K562 (cell line): Measurements from ENCODE around the gene NDUFAB1. TPM values are rescaled to one million over a fixed set of nuclear protein-coding genes. Genes with fewer than 3 reads are reported as not detected.
A peak's percentile ranks its signal among the peaks of the same experiment; 100 is the strongest.

ENCODE experiments used
- DACH1 ChIP-seq: fragments of 450-650 bp; IDR thresholded peaks from 2 replicates; pipeline ENCODE4 v1.6.1; 2018; ENCODE audit not compliant: partially characterized antibody
- E2F3 ChIP-seq: fragments of 250-450 bp; sonication (Bioruptor Pico); IDR thresholded peaks from 2 replicates; pipeline ENCODE4 v1.4.0; 2020; ENCODE audit warnings: mild to moderate bottlenecking
- FOXJ3 ChIP-seq: sonication (generic); formaldehyde crosslinking; IDR thresholded peaks from 2 replicates; pipeline ENCODE4 v1.4.0; 2020; ENCODE audit warnings: mild to moderate bottlenecking, missing genetic modification reagents
- HDAC3 ChIP-seq: fragments of 450-650 bp; IDR thresholded peaks from 2 replicates; pipeline ENCODE4 v1.6.1; 2018; ENCODE audit warnings: borderline replicate concordance, mild to moderate bottlenecking, moderate library complexity; ENCODE audit not compliant: partially characterized antibody
- NR1H2 ChIP-seq: sonication (generic); formaldehyde crosslinking; IDR thresholded peaks from 2 replicates; pipeline ENCODE4 v1.4.0; 2020; ENCODE audit warnings: mild to moderate bottlenecking, missing genetic modification reagents
- RBBP5 ChIP-seq: fragments of 200-600 bp; sonication (generic); IDR thresholded peaks from 2 replicates; pipeline ENCODE4 v1.6.1; 2012; ENCODE audit warnings: borderline replicate concordance, mild to moderate bottlenecking, low read length, control low read depth, inconsistent platforms; ENCODE audit not compliant: insufficient read depth, poor library complexity, severe bottlenecking
- RBFOX2 ChIP-seq: fragments of 200-400 bp; formaldehyde crosslinking; IDR thresholded peaks from 2 replicates; pipeline ENCODE4 v1.6.1; 2017; ENCODE audit warnings: low read depth, mild to moderate bottlenecking, low read length, moderate library complexity
- RBM17 ChIP-seq: fragments of 200-400 bp; formaldehyde crosslinking; IDR thresholded peaks from 2 replicates; pipeline ENCODE4 v1.6.1; 2017; ENCODE audit warnings: low read depth, mild to moderate bottlenecking, low read length, borderline replicate concordance
- RNF2 ChIP-seq: sonication (generic); IDR thresholded peaks from 2 replicates; pipeline ENCODE4 v1.6.1; 2016
- SIN3B ChIP-seq: fragments of 450-650 bp; IDR thresholded peaks from 2 replicates; pipeline ENCODE4 v1.6.1; 2017; ENCODE audit warnings: low read depth, mild to moderate bottlenecking, moderate library complexity
- SMARCC2 ChIP-seq: fragments of 450-650 bp; IDR thresholded peaks from 2 replicates; pipeline ENCODE4 v1.6.1; 2017; ENCODE audit warnings: antibody characterized with exemption, moderate library complexity, mild to moderate bottlenecking, low read depth
- SRSF3 ChIP-seq: fragments of 200-400 bp; formaldehyde crosslinking; IDR thresholded peaks from 2 replicates; pipeline ENCODE4 v1.6.1; 2016; ENCODE audit warnings: mild to moderate bottlenecking, low read length, moderate library complexity; ENCODE audit not compliant: insufficient read depth
- STAT5A ChIP-seq: IDR thresholded peaks from 2 replicates; pipeline ENCODE4 v1.6.1; 2012; ENCODE audit warnings: low read length, inconsistent platforms, borderline replicate concordance
- XRCC5 ChIP-seq: fragments of 200-400 bp; formaldehyde crosslinking; IDR thresholded peaks from 2 replicates; pipeline ENCODE4 v1.6.1; 2017; ENCODE audit warnings: low read depth, mild to moderate bottlenecking, low read length
- ZNF57 ChIP-seq: fragments of 450-650 bp; formaldehyde crosslinking; IDR thresholded peaks from 2 replicates; pipeline ENCODE4 v1.4.0; 2020; ENCODE audit warnings: mild to moderate bottlenecking, moderate library complexity
- ZNF592 ChIP-seq: fragments of 450-650 bp; IDR thresholded peaks from 2 replicates; pipeline ENCODE4 v1.6.1; 2017; ENCODE audit warnings: antibody characterized with exemption, mild to moderate bottlenecking
- ZNF699 ChIP-seq: fragments of 250-450 bp; sonication (Bioruptor Pico); IDR thresholded peaks from 2 replicates; pipeline ENCODE4 v1.8.0; 2021; ENCODE audit warnings: mild to moderate bottlenecking, moderate library complexity; ENCODE audit not compliant: insufficient replicate concordance
- polyA plus RNA-seq, 8 experiments: library from polyadenylated mRNA; depleted of rRNA in 4 of 8; stranded (reverse) in 5 of 8; unstranded in 3 of 8; fragments of >200 nt; fragmentation: Nextera tagmentation in 2 of 8; fragmentation: Illumina TruSeq in 1 of 8; extraction: Ambion mirVana in 2 of 8; extraction: Trizol in 1 of 8; gene quantifications; 2 replicates each; pipeline versions ENCODE4 v1.2.1 to v1.2.3, GENCODE V29; 2011 to 2014; ENCODE audit warnings: inconsistent platforms in 1 of 8, missing spikeins in 1 of 8
- total RNA-seq, 7 experiments: library from RNA; depleted of rRNA in 6 of 7; stranded (reverse); fragments of >200 nt in 6 of 7; fragmentation: Illumina TruSeq in 2 of 7; extraction: Trizol in 2 of 7; gene quantifications; 2 replicates each; pipeline versions ENCODE4 v1.2.1 to v1.2.3, GENCODE V29; 2011 to 2021; ENCODE audit warnings: low replicate concordance in 1 of 7
- TF ChIP-seq, protein P1 (sequence below): fragments of 450-650 bp; IDR thresholded peaks from 2 replicates; pipeline ENCODE4 v1.6.1; 2014; ENCODE audit warnings: low read depth, mild to moderate bottlenecking, moderate library complexity, borderline replicate concordance
- TF ChIP-seq, protein P2 (sequence below): sonication (generic); formaldehyde crosslinking; IDR thresholded peaks from 2 replicates; pipeline ENCODE4 v1.8.1; 2023; ENCODE audit warnings: mild to moderate bottlenecking, missing genetic modification reagents

The NDUFAB1 gene
- total and polyA plus RNA-seq, 9 of the 15 experiments (the other 6 are each of a cell fraction or from before 2014, with no cell fraction given), result 123 to 481 (median 238) TPM

DNA sequence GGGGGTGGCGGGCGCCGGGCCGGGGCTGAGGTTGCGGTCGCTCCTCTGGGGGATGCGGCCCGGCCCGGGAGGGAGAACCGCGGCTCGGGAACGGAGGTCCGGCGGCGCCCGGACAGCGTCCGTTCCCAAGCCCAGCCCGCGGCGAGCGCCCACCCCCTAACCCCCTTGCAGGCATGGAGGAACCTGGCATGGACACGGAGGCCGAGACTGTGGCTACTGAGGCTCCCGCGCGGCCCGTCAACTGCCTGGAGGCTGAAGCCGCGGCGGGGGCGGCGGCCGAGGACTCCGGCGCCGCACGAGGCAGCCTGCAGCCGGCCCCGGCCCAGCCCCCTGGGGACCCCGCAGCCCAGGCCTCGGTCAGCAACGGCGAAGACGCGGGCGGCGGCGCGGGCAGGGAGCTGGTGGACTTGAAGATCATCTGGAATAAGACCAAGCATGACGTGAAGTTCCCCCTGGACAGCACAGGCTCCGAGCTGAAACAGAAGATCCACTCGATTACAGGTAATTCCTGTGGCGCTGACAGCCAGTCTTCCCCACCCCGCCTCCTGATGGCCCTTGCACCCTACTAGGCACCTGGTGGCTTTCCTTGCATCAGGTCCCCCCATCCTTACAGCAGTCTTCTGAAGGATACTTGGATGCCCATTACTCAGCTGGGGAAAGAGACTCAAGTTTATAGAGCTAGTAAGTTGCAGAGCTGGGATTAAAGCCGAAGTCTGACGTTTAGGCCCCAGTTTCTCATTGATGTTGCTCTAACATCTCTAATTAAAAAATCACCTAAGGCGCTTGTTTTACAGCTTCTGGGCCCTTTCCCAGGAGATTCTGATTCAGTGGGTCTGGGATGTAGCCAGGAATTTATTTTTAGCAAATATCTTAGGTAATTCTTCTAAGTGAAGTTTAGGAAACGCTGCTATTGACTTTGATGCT lies 38.1 kb downstream of the NDUFAB1 start (continued):
- TF ChIP-seq STAT5A, result no peak
- TF ChIP-seq XRCC5, result no peak
- TF ChIP-seq, protein P1, sequence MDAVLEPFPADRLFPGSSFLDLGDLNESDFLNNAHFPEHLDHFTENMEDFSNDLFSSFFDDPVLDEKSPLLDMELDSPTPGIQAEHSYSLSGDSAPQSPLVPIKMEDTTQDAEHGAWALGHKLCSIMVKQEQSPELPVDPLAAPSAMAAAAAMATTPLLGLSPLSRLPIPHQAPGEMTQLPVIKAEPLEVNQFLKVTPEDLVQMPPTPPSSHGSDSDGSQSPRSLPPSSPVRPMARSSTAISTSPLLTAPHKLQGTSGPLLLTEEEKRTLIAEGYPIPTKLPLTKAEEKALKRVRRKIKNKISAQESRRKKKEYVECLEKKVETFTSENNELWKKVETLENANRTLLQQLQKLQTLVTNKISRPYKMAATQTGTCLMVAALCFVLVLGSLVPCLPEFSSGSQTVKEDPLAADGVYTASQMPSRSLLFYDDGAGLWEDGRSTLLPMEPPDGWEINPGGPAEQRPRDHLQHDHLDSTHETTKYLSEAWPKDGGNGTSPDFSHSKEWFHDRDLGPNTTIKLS, result no peak
- no peak for TF ChIP-seq SRSF3
- no peak for TF ChIP-seq ZNF57 (CRISPR knock-in tag)
- TF ChIP-seq HDAC3, result no peak
- peak; percentile 62; the same call in 1 of the 2 replicates for TF ChIP-seq E2F3 (CRISPR knock-in tag)
- TF ChIP-seq ZNF699 (CRISPR knock-in tag), result no peak
- TF ChIP-seq RBFOX2, result peak; percentile 75
- peak; percentile 87 for TF ChIP-seq SIN3B
- TF ChIP-seq ZNF592, result no peak
- TF ChIP-seq, protein P2, sequence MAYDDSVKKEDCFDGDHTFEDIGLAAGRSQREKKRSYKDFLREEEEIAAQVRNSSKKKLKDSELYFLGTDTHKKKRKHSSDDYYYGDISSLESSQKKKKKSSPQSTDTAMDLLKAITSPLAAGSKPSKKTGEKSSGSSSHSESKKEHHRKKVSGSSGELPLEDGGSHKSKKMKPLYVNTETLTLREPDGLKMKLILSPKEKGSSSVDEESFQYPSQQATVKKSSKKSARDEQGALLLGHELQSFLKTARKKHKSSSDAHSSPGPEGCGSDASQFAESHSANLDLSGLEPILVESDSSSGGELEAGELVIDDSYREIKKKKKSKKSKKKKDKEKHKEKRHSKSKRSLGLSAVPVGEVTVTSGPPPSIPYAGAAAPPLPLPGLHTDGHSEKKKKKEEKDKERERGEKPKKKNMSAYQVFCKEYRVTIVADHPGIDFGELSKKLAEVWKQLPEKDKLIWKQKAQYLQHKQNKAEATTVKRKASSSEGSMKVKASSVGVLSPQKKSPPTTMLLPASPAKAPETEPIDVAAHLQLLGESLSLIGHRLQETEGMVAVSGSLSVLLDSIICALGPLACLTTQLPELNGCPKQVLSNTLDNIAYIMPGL (CRISPR knock-in tag), result 0 out of 2 replicates have a peak, but pooled peaks have one; percentile 34
- no peak for TF ChIP-seq NR1H2 (CRISPR knock-in tag)
- no peak for TF ChIP-seq DACH1
- no peak for TF ChIP-seq SMARCC2
- TF ChIP-seq RNF2, result no peak
- no peak for TF ChIP-seq RBM17
- peak; percentile 82 for TF ChIP-seq RBBP5
- no peak for TF ChIP-seq FOXJ3
